Body of pancreas (tissue), 4 donors: ENCODE measurements around the gene TMEM129.

Experiments
- CTCF ChIP-seq, 7 experiments: fragments of 450-650 bp in 4 of 7; fragments of 200-600 bp in 3 of 7; sonication (generic) in 3 of 7; IDR thresholded peaks; one replicate each; pipeline ENCODE4 v1.5.1; 2016 to 2019; ENCODE audit warnings: antibody characterized with exemption in 7 of 7
- POLR2A ChIP-seq, 3 donors: fragments of 450-650 bp; IDR thresholded peaks; one replicate each; pipeline ENCODE4 v1.6.1; 2016; ENCODE audit warnings: antibody characterized with exemption in 3 of 3, mild to moderate bottlenecking in 2 of 3

GRCh38 chr4:1746919-1747602, 25.9 kb upstream of the TMEM129 start:
- TF ChIP-seq CTCF (IDR thresholded peaks at IDR 0.05) (no peak), POLR2A (IDR thresholded peaks at IDR 0.05) (no peak)
